HepG2 (cell line): Measurements from ENCODE around the gene CYP4V2. TPM values are rescaled to one million over a fixed set of nuclear protein-coding genes. Genes with fewer than 3 reads are reported as not detected.
A peak's percentile ranks its signal among the peaks of the same experiment; 100 is the strongest.

Source experiments
- CEBPG ChIP-seq: IDR thresholded peaks from 2 replicates; pipeline ENCODE4 v1.6.1; 2016
- ETV5 ChIP-seq: IDR thresholded peaks from 2 replicates; pipeline ENCODE4 v1.6.1; 2018; ENCODE audit warnings: missing biosample characterization, missing genetic modification reagents, inconsistent platforms, borderline replicate concordance
- GFI1 ChIP-seq: sonication (generic); formaldehyde crosslinking; IDR thresholded peaks from 2 replicates; pipeline ENCODE4 v1.5.0; 2020; ENCODE audit warnings: missing genetic modification reagents, mild to moderate bottlenecking, borderline replicate concordance
- IRF2 ChIP-seq: IDR thresholded peaks from 2 replicates; pipeline ENCODE4 v1.6.1; 2018; ENCODE audit warnings: missing genetic modification reagents, missing compliant biosample characterization
- KAT8 ChIP-seq: IDR thresholded peaks from 2 replicates; pipeline ENCODE4 v1.6.1; 2016; ENCODE audit warnings: missing genetic modification reagents, missing compliant biosample characterization
- LCORL ChIP-seq, 2 experiments: fragments of 450-650 bp in 1 of 2; sonication (generic) in 1 of 2; formaldehyde crosslinking in 1 of 2; IDR thresholded peaks; 2 replicates each; pipeline versions ENCODE4 v1.5.0 to v1.6.1; 2017 to 2020; ENCODE audit warnings: antibody characterized with exemption in 1 of 2, missing genetic modification reagents in 1 of 2
- MXI1 ChIP-seq: IDR thresholded peaks from 3 replicates; pipeline ENCODE4 v1.6.1; 2012; ENCODE audit warnings: low read depth, low read length, inconsistent platforms, borderline replicate concordance
- NFYC ChIP-seq: IDR thresholded peaks from 2 replicates; pipeline ENCODE4 v1.6.1; 2016; ENCODE audit warnings: missing genetic modification reagents, missing compliant biosample characterization
- POGZ ChIP-seq: sonication (generic); formaldehyde crosslinking; IDR thresholded peaks from 2 replicates; pipeline ENCODE4 v1.4.0; 2020; ENCODE audit warnings: mild to moderate bottlenecking, missing genetic modification reagents
- SOX6 ChIP-seq, 2 experiments: fragments of 450-650 bp in 1 of 2; sonication (generic) in 1 of 2; formaldehyde crosslinking in 1 of 2; IDR thresholded peaks; 2 replicates each; pipeline versions ENCODE4 v1.4.0 to v1.6.1; 2017 to 2020; ENCODE audit warnings: antibody characterized with exemption in 1 of 2, mild to moderate bottlenecking in 1 of 2, missing genetic modification reagents in 1 of 2
- TOPORS ChIP-seq: sonication (generic); formaldehyde crosslinking; IDR thresholded peaks from 2 replicates; pipeline ENCODE4 v1.8.0; 2023; ENCODE audit warnings: mild to moderate bottlenecking, missing genetic modification reagents
- ZFP36L1 ChIP-seq: sonication (generic); formaldehyde crosslinking; IDR thresholded peaks from 2 replicates; pipeline ENCODE4 v1.8.0; 2022; ENCODE audit warnings: mild to moderate bottlenecking, missing genetic modification reagents, moderate library complexity
- ZNF605 ChIP-seq: sonication (generic); formaldehyde crosslinking; IDR thresholded peaks from 2 replicates; pipeline ENCODE4 v1.8.0; 2022; ENCODE audit warnings: mild to moderate bottlenecking, missing genetic modification reagents
- ZSCAN20 ChIP-seq: sonication (generic); formaldehyde crosslinking; IDR thresholded peaks from 2 replicates; pipeline ENCODE4 v1.4.0; 2020; ENCODE audit warnings: missing genetic modification reagents, mild to moderate bottlenecking, borderline replicate concordance
- polyA plus RNA-seq, 8 experiments: library from polyadenylated mRNA; depleted of rRNA in 3 of 8; stranded (reverse) in 7 of 8; unstranded in 1 of 8; fragments of >200 nt; fragmentation: Illumina TruSeq in 4 of 8; extraction: Trizol in 4 of 8; gene quantifications; 2 replicates each; pipeline versions ENCODE4 v1.2.1 to v1.2.3, GENCODE V29; 2011 to 2016; ENCODE audit warnings: low read depth in 4 of 8, missing spikeins in 1 of 8, mixed read lengths in 1 of 8; ENCODE audit not compliant: insufficient read depth in 1 of 8
- total RNA-seq, 5 experiments: library from RNA; depleted of rRNA; stranded (reverse); fragments of >200 nt; fragmentation: Illumina TruSeq; extraction: Trizol; gene quantifications; 2 replicates each; pipeline ENCODE4 v1.2.3, GENCODE V29; 2016; ENCODE audit warnings: low read depth in 1 of 5
- TF ChIP-seq, protein P1 (sequence below): IDR thresholded peaks from 2 replicates; pipeline ENCODE4 v1.4.0; 2020; ENCODE audit warnings: mild to moderate bottlenecking, missing genetic modification reagents
- TF ChIP-seq, protein P2 (sequence below): sonication (generic); formaldehyde crosslinking; IDR thresholded peaks from 2 replicates; pipeline ENCODE4 v1.4.0; 2020; ENCODE audit warnings: missing genetic modification reagents, borderline replicate concordance
- TF ChIP-seq, protein P3 (sequence below): sonication (generic); formaldehyde crosslinking; IDR thresholded peaks from 2 replicates; pipeline ENCODE4 v1.4.0; 2020; ENCODE audit warnings: mild to moderate bottlenecking, missing genetic modification reagents
- TF ChIP-seq, protein P4 (sequence below): IDR thresholded peaks from 2 replicates; pipeline ENCODE4 v1.6.1; 2016; ENCODE audit warnings: low read depth, borderline replicate concordance
- TF ChIP-seq, protein P5 (sequence below), 2 experiments: sonication (generic) in 1 of 2; formaldehyde crosslinking in 1 of 2; IDR thresholded peaks; 2 replicates each; pipeline versions ENCODE4 v1.4.0 to v1.6.1; 2018 to 2020; ENCODE audit warnings: missing genetic modification reagents in 2 of 2, borderline replicate concordance in 1 of 2, low read depth in 1 of 2, mild to moderate bottlenecking in 1 of 2, missing biosample characterization in 1 of 2

Gene CYP4V2
- total and polyA plus RNA-seq, 2 of the 13 experiments (the other 11 are each of a cell fraction or from before 2014, with no cell fraction given), result 4.7 to 7.2 TPM

DNA sequence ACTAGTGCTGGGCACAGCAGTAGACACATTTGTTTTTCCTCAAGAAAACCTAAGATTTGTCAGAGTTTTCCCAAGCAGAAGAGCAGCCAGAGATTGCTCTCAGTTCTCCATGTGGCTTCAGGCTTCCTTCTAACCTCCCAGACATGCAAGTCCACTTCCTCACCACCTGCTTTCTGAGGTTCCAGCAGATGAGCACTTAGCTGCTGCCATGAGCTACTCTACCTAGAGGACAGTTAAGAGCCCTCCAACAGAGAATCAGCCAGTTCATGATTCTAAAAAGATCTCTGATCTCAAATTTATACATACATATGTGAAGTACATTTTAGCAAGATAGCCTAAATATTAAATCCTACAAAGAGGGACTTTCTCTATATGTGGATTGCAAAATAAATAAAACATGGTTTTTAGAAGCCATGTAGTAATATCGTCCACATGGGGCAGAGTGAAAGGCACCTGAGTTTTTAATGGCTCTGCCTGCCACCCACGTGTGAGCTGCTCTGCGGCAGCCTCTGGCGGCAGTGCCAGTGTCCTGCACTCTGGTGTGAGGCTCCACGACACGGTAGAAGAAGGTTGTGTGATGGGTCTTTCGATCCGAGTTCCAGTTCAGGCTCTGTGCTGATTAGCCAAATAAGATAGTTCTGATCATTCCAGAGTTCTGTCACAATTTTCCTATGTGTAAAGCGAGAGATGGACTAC is 10.3 kb downstream of the CYP4V2 start (continued):
- TF ChIP-seq MXI1, result peak; percentile 70; the same call in 1 of the 3 replicates
- no peak for TF ChIP-seq TOPORS (CRISPR knock-in tag)
- TF ChIP-seq, protein P1, sequence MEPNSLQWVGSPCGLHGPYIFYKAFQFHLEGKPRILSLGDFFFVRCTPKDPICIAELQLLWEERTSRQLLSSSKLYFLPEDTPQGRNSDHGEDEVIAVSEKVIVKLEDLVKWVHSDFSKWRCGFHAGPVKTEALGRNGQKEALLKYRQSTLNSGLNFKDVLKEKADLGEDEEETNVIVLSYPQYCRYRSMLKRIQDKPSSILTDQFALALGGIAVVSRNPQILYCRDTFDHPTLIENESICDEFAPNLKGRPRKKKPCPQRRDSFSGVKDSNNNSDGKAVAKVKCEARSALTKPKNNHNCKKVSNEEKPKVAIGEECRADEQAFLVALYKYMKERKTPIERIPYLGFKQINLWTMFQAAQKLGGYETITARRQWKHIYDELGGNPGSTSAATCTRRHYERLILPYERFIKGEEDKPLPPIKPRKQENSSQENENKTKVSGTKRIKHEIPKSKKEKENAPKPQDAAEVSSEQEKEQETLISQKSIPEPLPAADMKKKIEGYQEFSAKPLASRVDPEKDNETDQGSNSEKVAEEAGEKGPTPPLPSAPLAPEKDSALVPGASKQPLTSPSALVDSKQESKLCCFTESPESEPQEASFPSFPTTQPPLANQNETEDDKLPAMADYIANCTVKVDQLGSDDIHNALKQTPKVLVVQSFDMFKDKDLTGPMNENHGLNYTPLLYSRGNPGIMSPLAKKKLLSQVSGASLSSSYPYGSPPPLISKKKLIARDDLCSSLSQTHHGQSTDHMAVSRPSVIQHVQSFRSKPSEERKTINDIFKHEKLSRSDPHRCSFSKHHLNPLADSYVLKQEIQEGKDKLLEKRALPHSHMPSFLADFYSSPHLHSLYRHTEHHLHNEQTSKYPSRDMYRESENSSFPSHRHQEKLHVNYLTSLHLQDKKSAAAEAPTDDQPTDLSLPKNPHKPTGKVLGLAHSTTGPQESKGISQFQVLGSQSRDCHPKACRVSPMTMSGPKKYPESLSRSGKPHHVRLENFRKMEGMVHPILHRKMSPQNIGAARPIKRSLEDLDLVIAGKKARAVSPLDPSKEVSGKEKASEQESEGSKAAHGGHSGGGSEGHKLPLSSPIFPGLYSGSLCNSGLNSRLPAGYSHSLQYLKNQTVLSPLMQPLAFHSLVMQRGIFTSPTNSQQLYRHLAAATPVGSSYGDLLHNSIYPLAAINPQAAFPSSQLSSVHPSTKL (CRISPR knock-in tag), result peak; percentile 50
- TF ChIP-seq, protein P2, sequence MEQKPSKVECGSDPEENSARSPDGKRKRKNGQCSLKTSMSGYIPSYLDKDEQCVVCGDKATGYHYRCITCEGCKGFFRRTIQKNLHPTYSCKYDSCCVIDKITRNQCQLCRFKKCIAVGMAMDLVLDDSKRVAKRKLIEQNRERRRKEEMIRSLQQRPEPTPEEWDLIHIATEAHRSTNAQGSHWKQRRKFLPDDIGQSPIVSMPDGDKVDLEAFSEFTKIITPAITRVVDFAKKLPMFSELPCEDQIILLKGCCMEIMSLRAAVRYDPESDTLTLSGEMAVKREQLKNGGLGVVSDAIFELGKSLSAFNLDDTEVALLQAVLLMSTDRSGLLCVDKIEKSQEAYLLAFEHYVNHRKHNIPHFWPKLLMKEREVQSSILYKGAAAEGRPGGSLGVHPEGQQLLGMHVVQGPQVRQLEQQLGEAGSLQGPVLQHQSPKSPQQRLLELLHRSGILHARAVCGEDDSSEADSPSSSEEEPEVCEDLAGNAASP (CRISPR knock-in tag), result 0 out of 2 replicates have a peak, but pooled peaks have one; percentile 21
- 0 out of 2 replicates have a peak, but pooled peaks have one; percentile 48 for TF ChIP-seq IRF2 (CRISPR knock-in tag)
- TF ChIP-seq NFYC, result no peak
- no peak for TF ChIP-seq LCORL (IDR thresholded peaks at IDR 0.05)
- TF ChIP-seq LCORL (CRISPR knock-in tag; IDR thresholded peaks at IDR 0.05), result 0 out of 2 replicates have a peak, but pooled peaks have one; percentile 22
- peak; percentile 33 for TF ChIP-seq CEBPG
- no peak for TF ChIP-seq GFI1 (CRISPR knock-in tag)
- TF ChIP-seq ZFP36L1 (CRISPR knock-in tag), result no peak
- TF ChIP-seq ETV5 (CRISPR knock-in tag), result no peak
- TF ChIP-seq SOX6 (IDR thresholded peaks at IDR 0.05), result no peak
- no peak; the same call in 1 of the 2 replicates for TF ChIP-seq SOX6 (CRISPR knock-in tag; IDR thresholded peaks at IDR 0.05)
- TF ChIP-seq ZNF605 (CRISPR knock-in tag), result 0 out of 2 replicates have a peak, but pooled peaks have one; percentile 37
- TF ChIP-seq, protein P3, sequence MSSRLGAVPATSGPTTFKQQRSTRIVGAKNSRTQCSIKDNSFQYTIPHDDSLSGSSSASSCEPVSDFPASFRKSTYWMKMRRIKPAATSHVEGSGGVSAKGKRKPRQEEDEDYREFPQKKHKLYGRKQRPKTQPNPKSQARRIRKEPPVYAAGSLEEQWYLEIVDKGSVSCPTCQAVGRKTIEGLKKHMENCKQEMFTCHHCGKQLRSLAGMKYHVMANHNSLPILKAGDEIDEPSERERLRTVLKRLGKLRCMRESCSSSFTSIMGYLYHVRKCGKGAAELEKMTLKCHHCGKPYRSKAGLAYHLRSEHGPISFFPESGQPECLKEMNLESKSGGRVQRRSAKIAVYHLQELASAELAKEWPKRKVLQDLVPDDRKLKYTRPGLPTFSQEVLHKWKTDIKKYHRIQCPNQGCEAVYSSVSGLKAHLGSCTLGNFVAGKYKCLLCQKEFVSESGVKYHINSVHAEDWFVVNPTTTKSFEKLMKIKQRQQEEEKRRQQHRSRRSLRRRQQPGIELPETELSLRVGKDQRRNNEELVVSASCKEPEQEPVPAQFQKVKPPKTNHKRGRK, result no peak
- peak; percentile 49; the same call in 1 of the 2 replicates for TF ChIP-seq KAT8
- TF ChIP-seq, protein P4, sequence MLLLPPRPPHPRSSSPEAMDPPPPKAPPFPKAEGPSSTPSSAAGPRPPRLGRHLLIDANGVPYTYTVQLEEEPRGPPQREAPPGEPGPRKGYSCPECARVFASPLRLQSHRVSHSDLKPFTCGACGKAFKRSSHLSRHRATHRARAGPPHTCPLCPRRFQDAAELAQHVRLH (CRISPR knock-in tag), result 0 out of 2 replicates have a peak, but pooled peaks have one; percentile 64
- TF ChIP-seq, protein P5, sequence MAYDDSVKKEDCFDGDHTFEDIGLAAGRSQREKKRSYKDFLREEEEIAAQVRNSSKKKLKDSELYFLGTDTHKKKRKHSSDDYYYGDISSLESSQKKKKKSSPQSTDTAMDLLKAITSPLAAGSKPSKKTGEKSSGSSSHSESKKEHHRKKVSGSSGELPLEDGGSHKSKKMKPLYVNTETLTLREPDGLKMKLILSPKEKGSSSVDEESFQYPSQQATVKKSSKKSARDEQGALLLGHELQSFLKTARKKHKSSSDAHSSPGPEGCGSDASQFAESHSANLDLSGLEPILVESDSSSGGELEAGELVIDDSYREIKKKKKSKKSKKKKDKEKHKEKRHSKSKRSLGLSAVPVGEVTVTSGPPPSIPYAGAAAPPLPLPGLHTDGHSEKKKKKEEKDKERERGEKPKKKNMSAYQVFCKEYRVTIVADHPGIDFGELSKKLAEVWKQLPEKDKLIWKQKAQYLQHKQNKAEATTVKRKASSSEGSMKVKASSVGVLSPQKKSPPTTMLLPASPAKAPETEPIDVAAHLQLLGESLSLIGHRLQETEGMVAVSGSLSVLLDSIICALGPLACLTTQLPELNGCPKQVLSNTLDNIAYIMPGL (CRISPR knock-in tag; IDR thresholded peaks at IDR 0.05; ENCODE audit: borderline replicate concordance in 1 of 2, low read depth in 1 of 2), result peak in 1 of 2 experiments; percentile 76; a peak in 1 of 4 replicates
- TF ChIP-seq POGZ (CRISPR knock-in tag), result peak; percentile 64
- TF ChIP-seq ZSCAN20 (CRISPR knock-in tag), result no peak
